Measurements from ENCODE around the gene MRPL27. TPM values are rescaled to one million over a fixed set of nuclear protein-coding genes. Genes with fewer than 3 reads are reported as not detected.

Gene MRPL27
- polyA plus RNA-seq, 1 donor, result 71.8 TPM

GRCh38 chr17:50372222-50372757, 694 bp downstream of the MRPL27 start:
- Histone ChIP-seq H3K9me3 (ENCODE audit: control insufficient read depth, low read depth, low read length) (no peaks in the 10 kb centered on the region), H3K27me3 (ENCODE audit: control insufficient read depth, insufficient read depth, low read length) (no peaks in the 10 kb centered on the region), H3K4me3 (ENCODE audit: low read length) (peak overlapping the region; percentile 80), H3K36me3 (ENCODE audit: control insufficient read depth, insufficient read depth, low read length) (peaks cover 33% of the 10 kb centered on the region), H3K4me1 (ENCODE audit: control insufficient read depth, insufficient read depth, low read length) (peaks cover 10% of the 10 kb centered on the region), H3K27ac (ENCODE audit: low read length) (peak overlapping the region; percentile 87)
- 0% methylated on average over 5 of the region's 14 CpGs for WGBS (ENCODE audit: insufficient coverage, low lambda C conversion rate)
- DNase-seq, result no peak

GRCh38 chr17:50371526-50371925, 1.5 kb downstream of the MRPL27 start:
- H3K36me3 ChIP-seq (ENCODE audit: control insufficient read depth, insufficient read depth, low read length), result peaks cover 40% of the 10 kb centered on the region
- H3K4me1 ChIP-seq (ENCODE audit: control insufficient read depth, insufficient read depth, low read length), result peaks cover 10% of the 10 kb centered on the region
- DNase-seq, result no peak
- no peaks in the 10 kb centered on the region for H3K27me3 ChIP-seq (ENCODE audit: control insufficient read depth, insufficient read depth, low read length)
- no peaks in the 10 kb centered on the region for H3K9me3 ChIP-seq (ENCODE audit: control insufficient read depth, low read depth, low read length)
- H3K4me3 ChIP-seq (ENCODE audit: low read length), result no peak overlapping the region
- H3K27ac ChIP-seq (ENCODE audit: low read length), result no peak overlapping the region
- no CpG with 5 or more reads among the region's 2 CpGs for WGBS (ENCODE audit: insufficient coverage, low lambda C conversion rate)

GRCh38 chr17:50370052-50370451, 2.9 kb downstream of the MRPL27 start:
- peaks cover 51% of the 10 kb centered on the region for H3K36me3 ChIP-seq (ENCODE audit: control insufficient read depth, insufficient read depth, low read length)
- H3K4me3 ChIP-seq (ENCODE audit: low read length), result no peak overlapping the region
- no peaks in the 10 kb centered on the region for H3K27me3 ChIP-seq (ENCODE audit: control insufficient read depth, insufficient read depth, low read length)
- DNase-seq, result no peak
- no peak overlapping the region for H3K27ac ChIP-seq (ENCODE audit: low read length)
- no peaks in the 10 kb centered on the region for H3K9me3 ChIP-seq (ENCODE audit: control insufficient read depth, low read depth, low read length)
- no CpG with 5 or more reads among the region's 5 CpGs for WGBS (ENCODE audit: insufficient coverage, low lambda C conversion rate)
- H3K4me1 ChIP-seq (ENCODE audit: control insufficient read depth, insufficient read depth, low read length), result peaks cover 10% of the 10 kb centered on the region

- H3K36me3 ChIP-seq (ENCODE audit: control insufficient read depth, insufficient read depth, low read length), result peaks cover 51% of the 10 kb centered on the region
- no CpG with 5 or more reads among the region's 1 CpG for WGBS (ENCODE audit: insufficient coverage, low lambda C conversion rate)
These were observed 5.6 kb downstream of the MRPL27 start for GRCh38 chr17:50367401-50367800.

GRCh38 chr17:50365649-50366393, 7.2 kb downstream of the MRPL27 start:
- peaks cover 50% of the 10 kb centered on the region for H3K36me3 ChIP-seq (ENCODE audit: control insufficient read depth, insufficient read depth, low read length)
- WGBS (ENCODE audit: insufficient coverage, low lambda C conversion rate), result 100% methylated on average over 1 of the region's 14 CpGs

More at GRCh38 chr17:50367401-50367800, 5.6 kb downstream of the MRPL27 start:
- Histone ChIP-seq H3K27me3 (ENCODE audit: control insufficient read depth, insufficient read depth, low read length) (no peaks in the 10 kb centered on the region), H3K4me1 (ENCODE audit: control insufficient read depth, insufficient read depth, low read length) (peaks cover 10% of the 10 kb centered on the region), H3K27ac (ENCODE audit: low read length) (no peak overlapping the region), H3K9me3 (ENCODE audit: control insufficient read depth, low read depth, low read length) (no peaks in the 10 kb centered on the region), H3K4me3 (ENCODE audit: low read length) (no peak overlapping the region)
- no peak for DNase-seq

GRCh38 chr17:50365165-50365564, 7.8 kb downstream of the MRPL27 start:
- Histone ChIP-seq H3K27me3 (ENCODE audit: control insufficient read depth, insufficient read depth, low read length) (no peaks in the 10 kb centered on the region), H3K27ac (ENCODE audit: low read length) (no peak overlapping the region), H3K9me3 (ENCODE audit: control insufficient read depth, low read depth, low read length) (no peaks in the 10 kb centered on the region), H3K4me1 (ENCODE audit: control insufficient read depth, insufficient read depth, low read length) (peaks cover 4% of the 10 kb centered on the region), H3K36me3 (ENCODE audit: control insufficient read depth, insufficient read depth, low read length) (peaks cover 52% of the 10 kb centered on the region), H3K4me3 (ENCODE audit: low read length) (no peak overlapping the region)
- DNase-seq, result no peak
- WGBS (ENCODE audit: insufficient coverage, low lambda C conversion rate), result no CpG with 5 or more reads among the region's 2 CpGs

More at GRCh38 chr17:50365649-50366393, 7.2 kb downstream of the MRPL27 start:
- Histone ChIP-seq H3K4me1 (ENCODE audit: control insufficient read depth, insufficient read depth, low read length) (peaks cover 4% of the 10 kb centered on the region), H3K27ac (ENCODE audit: low read length) (no peak overlapping the region), H3K9me3 (ENCODE audit: control insufficient read depth, low read depth, low read length) (no peaks in the 10 kb centered on the region), H3K27me3 (ENCODE audit: control insufficient read depth, insufficient read depth, low read length) (no peaks in the 10 kb centered on the region), H3K4me3 (ENCODE audit: low read length) (no peak overlapping the region)
- no peak for DNase-seq

GRCh38 chr17:50364715-50365114, 8.3 kb downstream of the MRPL27 start:
- no peak overlapping the region for H3K27ac ChIP-seq (ENCODE audit: low read length)
- H3K4me1 ChIP-seq (ENCODE audit: control insufficient read depth, insufficient read depth, low read length), result peaks cover 4% of the 10 kb centered on the region
- H3K27me3 ChIP-seq (ENCODE audit: control insufficient read depth, insufficient read depth, low read length), result no peaks in the 10 kb centered on the region
- WGBS (ENCODE audit: insufficient coverage, low lambda C conversion rate), result no CpG with 5 or more reads among the region's 9 CpGs
- H3K4me3 ChIP-seq (ENCODE audit: low read length), result no peak overlapping the region
- H3K9me3 ChIP-seq (ENCODE audit: control insufficient read depth, low read depth, low read length), result no peaks in the 10 kb centered on the region
- peaks cover 52% of the 10 kb centered on the region for H3K36me3 ChIP-seq (ENCODE audit: control insufficient read depth, insufficient read depth, low read length)
- no peak for DNase-seq

GRCh38 chr17:50364061-50364458, 8.9 kb downstream of the MRPL27 start:
- DNase-seq, result no peak
- Histone ChIP-seq H3K36me3 (ENCODE audit: control insufficient read depth, insufficient read depth, low read length) (peaks cover 53% of the 10 kb centered on the region), H3K4me3 (ENCODE audit: low read length) (no peak overlapping the region), H3K27ac (ENCODE audit: low read length) (no peak overlapping the region), H3K4me1 (ENCODE audit: control insufficient read depth, insufficient read depth, low read length) (peaks cover 4% of the 10 kb centered on the region), H3K9me3 (ENCODE audit: control insufficient read depth, low read depth, low read length) (no peaks in the 10 kb centered on the region), H3K27me3 (ENCODE audit: control insufficient read depth, insufficient read depth, low read length) (no peaks in the 10 kb centered on the region)
- no CpG with 5 or more reads among the region's 4 CpGs for WGBS (ENCODE audit: insufficient coverage, low lambda C conversion rate)

GRCh38 chr17:50363217-50364060, 9.5 kb downstream of the MRPL27 start:
- Histone ChIP-seq H3K27me3 (ENCODE audit: control insufficient read depth, insufficient read depth, low read length) (no peaks in the 10 kb centered on the region), H3K9me3 (ENCODE audit: control insufficient read depth, low read depth, low read length) (no peaks in the 10 kb centered on the region), H3K27ac (ENCODE audit: low read length) (no peak overlapping the region), H3K4me3 (ENCODE audit: low read length) (no peak overlapping the region), H3K36me3 (ENCODE audit: control insufficient read depth, insufficient read depth, low read length) (peaks cover 55% of the 10 kb centered on the region), H3K4me1 (ENCODE audit: control insufficient read depth, insufficient read depth, low read length) (peaks cover 4% of the 10 kb centered on the region)
- no CpG with 5 or more reads among the region's 8 CpGs for WGBS (ENCODE audit: insufficient coverage, low lambda C conversion rate)
- no peak for DNase-seq

- Histone ChIP-seq H3K9me3 (ENCODE audit: control insufficient read depth, low read depth, low read length) (peaks cover 3% of the 10 kb centered on the region), H3K4me1 (ENCODE audit: control insufficient read depth, insufficient read depth, low read length) (peaks cover 4% of the 10 kb centered on the region), H3K27ac (ENCODE audit: low read length) (no peak overlapping the region), H3K4me3 (ENCODE audit: low read length) (no peak overlapping the region), H3K36me3 (ENCODE audit: control insufficient read depth, insufficient read depth, low read length) (peaks cover 55% of the 10 kb centered on the region), H3K27me3 (ENCODE audit: control insufficient read depth, insufficient read depth, low read length) (no peaks in the 10 kb centered on the region)
- DNase-seq, result no peak
- 89% methylated on average over 4 of the region's 7 CpGs for whole genome bisulfite sequencing (ENCODE audit: insufficient coverage, low lambda C conversion rate)
These were observed 10.3 kb downstream of the MRPL27 start for GRCh38 chr17:50362661-50363060.

Data from large intestine (tissue), 3 donors.